ENCODE results near the gene HIF1AN.

DNA sequence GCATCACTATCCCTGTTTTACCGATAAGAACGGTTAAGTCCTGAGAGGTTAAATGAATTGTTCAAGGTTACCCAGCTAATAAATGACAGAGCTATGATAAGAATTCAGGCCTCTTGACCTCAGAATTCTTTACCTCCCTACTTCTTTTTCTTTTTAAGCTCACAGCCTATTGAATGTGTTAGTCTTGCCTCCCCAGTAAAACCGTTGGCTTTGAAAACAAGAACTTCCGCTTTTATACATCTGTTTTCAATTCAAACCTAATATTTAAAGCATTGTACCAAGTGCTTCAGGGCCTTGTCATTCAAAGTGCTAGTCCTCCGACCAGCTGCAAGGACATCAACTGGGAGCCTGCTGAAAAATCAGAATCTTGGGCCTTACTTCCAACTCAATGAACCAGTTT is 31.6 kb upstream of the HIF1AN start:
- no peak for TF ChIP-seq POLR2AphosphoS5 (IDR thresholded peaks at IDR 0.05)
- TF ChIP-seq, protein P1, sequence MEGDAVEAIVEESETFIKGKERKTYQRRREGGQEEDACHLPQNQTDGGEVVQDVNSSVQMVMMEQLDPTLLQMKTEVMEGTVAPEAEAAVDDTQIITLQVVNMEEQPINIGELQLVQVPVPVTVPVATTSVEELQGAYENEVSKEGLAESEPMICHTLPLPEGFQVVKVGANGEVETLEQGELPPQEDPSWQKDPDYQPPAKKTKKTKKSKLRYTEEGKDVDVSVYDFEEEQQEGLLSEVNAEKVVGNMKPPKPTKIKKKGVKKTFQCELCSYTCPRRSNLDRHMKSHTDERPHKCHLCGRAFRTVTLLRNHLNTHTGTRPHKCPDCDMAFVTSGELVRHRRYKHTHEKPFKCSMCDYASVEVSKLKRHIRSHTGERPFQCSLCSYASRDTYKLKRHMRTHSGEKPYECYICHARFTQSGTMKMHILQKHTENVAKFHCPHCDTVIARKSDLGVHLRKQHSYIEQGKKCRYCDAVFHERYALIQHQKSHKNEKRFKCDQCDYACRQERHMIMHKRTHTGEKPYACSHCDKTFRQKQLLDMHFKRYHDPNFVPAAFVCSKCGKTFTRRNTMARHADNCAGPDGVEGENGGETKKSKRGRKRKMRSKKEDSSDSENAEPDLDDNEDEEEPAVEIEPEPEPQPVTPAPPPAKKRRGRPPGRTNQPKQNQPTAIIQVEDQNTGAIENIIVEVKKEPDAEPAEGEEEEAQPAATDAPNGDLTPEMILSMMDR (IDR thresholded peaks at IDR 0.05) = no peak

All from breast epithelium (tissue), 3 donors.